HL-60 (cell line): ENCODE data around the gene SIGLEC14.

ENCODE experiments used
- CTCF ChIP-seq: IDR thresholded peaks from one replicate; pipeline ENCODE4 v1.5.1; 2011; ENCODE audit warnings: low read length, control low read depth, inconsistent platforms; ENCODE audit not compliant: insufficient read depth
- POLR2AphosphoS5 ChIP-seq: IDR thresholded peaks from 2 replicates; pipeline ENCODE4 v1.6.1; 2012; ENCODE audit warnings: low read depth
- REST ChIP-seq: IDR thresholded peaks from 2 replicates; pipeline ENCODE4 v1.6.1; 2012; ENCODE audit warnings: low read depth; ENCODE audit not compliant: insufficient replicate concordance
- SPI1 ChIP-seq: IDR thresholded peaks from 2 replicates; pipeline ENCODE4 v1.6.1; 2012; ENCODE audit warnings: low read depth, mild to moderate bottlenecking, borderline replicate concordance

- TF ChIP-seq CTCF: no peak
- no peak for TF ChIP-seq POLR2AphosphoS5
- TF ChIP-seq SPI1: no peak
- no peak for TF ChIP-seq REST
These were observed 34.8 kb upstream of the SIGLEC14 start for GRCh38 chr19:51681286-51681941.
